SJSA1 (cell line): ENCODE data around the gene NEURL4. TPM values are rescaled to one million over a fixed set of nuclear protein-coding genes. Genes with fewer than 3 reads are reported as not detected.
A peak's percentile ranks its signal among the peaks of the same experiment; 100 is the strongest.
"Not testable (repeated sequence)": the region's sequence is repeated elsewhere in the genome, so short reads cannot be mapped to it uniquely, and the experiment has no call there.

ENCODE experiments used
- DNase-seq, 2 experiments: peaks; one replicate each; pipeline ENCODE4 v3.0.0-alpha.2; 2015 to 2020; ENCODE audit warnings: low spot score in 2 of 2, low read depth in 1 of 2
- H3K27ac ChIP-seq: fragments of 250-450 bp; sonication (Bioruptor Pico); 2 replicates; pipeline ENCODE4 v1.5.1; 2020; ENCODE audit warnings: mild to moderate bottlenecking, moderate library complexity
- H3K27me3 ChIP-seq: fragments of 250-450 bp; sonication (Bioruptor Pico); replicated peaks from 2 replicates; pipeline ENCODE4 v1.5.1; 2020; ENCODE audit warnings: mild to moderate bottlenecking, moderate library complexity
- H3K36me3 ChIP-seq: fragments of 250-450 bp; sonication (Bioruptor Pico); 2 replicates; pipeline ENCODE4 v1.5.1; 2020; ENCODE audit warnings: mild to moderate bottlenecking
- H3K4me1 ChIP-seq: fragments of 250-450 bp; sonication (Bioruptor Pico); replicated peaks from 2 replicates; pipeline ENCODE4 v1.6.1; 2021; ENCODE audit warnings: mild to moderate bottlenecking
- H3K4me3 ChIP-seq: fragments of 250-450 bp; sonication (Bioruptor Pico); 2 replicates; pipeline ENCODE4 v1.5.1; 2020; ENCODE audit warnings: mild to moderate bottlenecking
- H3K9me3 ChIP-seq: fragments of 250-450 bp; sonication (Bioruptor Pico); replicated peaks from 2 replicates; pipeline ENCODE4 v1.5.1; 2020; ENCODE audit warnings: mild to moderate bottlenecking
- total RNA-seq: library from RNA; depleted of rRNA; stranded (reverse); fragments of >200 nt; shearing (Covaris generic); gene quantifications from 2 replicates; pipeline ENCODE4 v1.2.3, GENCODE V29; 2014

NEURL4 gene
- total RNA-seq, 1 experiment from 2014 or later: 8.1 TPM

GRCh38 chr17:7355053-7355452, 25.9 kb upstream of the NEURL4 start, which contains the start of gene TMEM95:
TSS of gene TMEM95 (plus strand) at chr17:7355156. CDS start at chr17:7355205, 49 bp downstream.
- Histone ChIP-seq H3K4me1 (peaks cover 32% of the 10 kb centered on the region), H3K27me3 (no peaks in the 10 kb centered on the region), H3K4me3 (no peak within 1 kb of the TSS), H3K27ac (no peak within 1 kb of the TSS), H3K36me3 (peaks cover 4% of the 10 kb centered on the region), H3K9me3 (no peaks in the 10 kb centered on the region)
- no peak for DNase-seq

DNA sequence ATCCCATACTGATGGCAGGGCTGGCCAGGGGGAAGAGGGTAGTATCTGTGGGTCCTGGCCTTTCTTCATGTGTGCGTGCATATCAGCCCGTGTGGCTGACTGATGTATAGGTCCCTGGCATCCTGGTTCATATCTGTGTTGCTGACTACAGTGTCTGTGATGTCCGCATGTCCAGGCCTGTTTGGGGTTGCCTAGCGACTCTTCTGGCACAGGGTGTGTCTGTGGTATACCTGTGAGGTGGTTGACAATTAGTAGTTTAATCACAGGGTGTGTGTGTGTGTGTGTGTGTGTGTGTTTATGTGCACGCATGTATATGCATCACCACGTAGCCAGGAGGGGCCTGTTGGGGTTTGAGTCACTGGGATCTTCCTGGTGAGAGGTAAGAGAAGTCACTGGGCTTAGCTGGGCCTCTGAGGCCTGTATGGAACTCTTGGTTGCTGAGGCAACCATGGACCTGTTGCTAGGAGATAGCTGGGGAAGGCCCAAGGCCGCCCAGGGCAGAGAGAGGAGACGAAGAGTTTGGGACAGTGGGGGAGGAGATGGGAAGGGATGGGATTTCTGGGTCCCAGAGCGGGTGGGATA, 25.2 kb upstream of the NEURL4 start:
- Histone ChIP-seq H3K27me3 (no peaks in the 10 kb centered on the region), H3K4me3 (no peak overlapping the region), H3K4me1 (peaks cover 39% of the 10 kb centered on the region), H3K9me3 (no peaks in the 10 kb centered on the region), H3K27ac (no peak overlapping the region), H3K36me3 (peaks cover 4% of the 10 kb centered on the region)
- no peak for DNase-seq

- Histone ChIP-seq H3K4me3 (peak overlapping the region; percentile 77), H3K27me3 (no peaks in the 10 kb centered on the region), H3K36me3 (peaks cover 4% of the 10 kb centered on the region), H3K27ac (no peak overlapping the region), H3K4me1 (peaks cover 39% of the 10 kb centered on the region), H3K9me3 (no peaks in the 10 kb centered on the region)
- DNase-seq: no peak
Measured at GRCh38 chr17:7352910-7353635, 23.9 kb upstream of the NEURL4 start.

GRCh38 chr17:7352503-7352889, 23.4 kb upstream of the NEURL4 start:
- Histone ChIP-seq H3K36me3 (peaks cover 4% of the 10 kb centered on the region), H3K27ac (peak overlapping the region; percentile 92), H3K4me3 (peak overlapping the region; percentile 77), H3K4me1 (peaks cover 39% of the 10 kb centered on the region), H3K27me3 (no peaks in the 10 kb centered on the region), H3K9me3 (no peaks in the 10 kb centered on the region)
- DNase-seq: no peak

DNA sequence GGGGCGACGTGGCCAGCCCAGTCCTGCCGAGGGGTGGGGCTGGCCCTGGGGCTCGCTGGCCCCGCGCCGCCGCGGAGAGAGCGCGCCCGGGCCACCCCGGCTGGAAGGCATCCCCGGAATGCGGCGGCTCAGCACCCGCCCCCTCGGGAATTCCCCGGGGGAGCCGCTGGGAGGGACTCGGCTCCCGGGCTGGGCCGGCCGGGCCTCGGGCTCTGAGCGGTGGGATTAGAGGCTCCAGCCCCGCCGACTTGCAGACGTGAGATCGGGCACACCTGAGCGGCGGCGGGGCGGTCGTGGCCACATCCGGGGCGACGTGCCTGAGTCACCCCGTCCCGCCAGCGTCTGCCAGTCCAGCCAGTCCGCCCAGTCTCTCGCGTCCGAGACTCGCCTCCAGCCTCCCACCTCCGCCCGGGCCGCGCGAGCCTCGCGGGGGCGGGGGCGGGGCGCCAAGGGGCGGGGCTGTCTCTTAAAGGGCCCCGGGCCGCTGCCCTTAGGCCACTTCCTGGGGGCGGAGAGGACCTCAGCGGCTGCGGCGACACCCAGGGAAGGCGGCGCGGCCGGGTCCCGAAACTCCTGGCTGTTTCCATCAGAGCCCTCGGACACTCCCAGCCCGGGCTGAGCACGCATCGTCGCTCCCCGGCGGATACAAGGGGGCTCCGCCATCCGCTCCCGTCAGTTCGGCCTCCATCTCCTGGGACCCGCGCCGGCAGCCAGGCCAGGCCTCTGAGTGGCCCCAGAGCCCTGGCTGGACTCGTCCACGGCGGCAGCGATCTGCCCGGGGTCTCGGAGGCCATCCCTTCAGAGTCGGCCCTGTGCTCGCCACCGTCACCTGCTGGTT, 22.7 kb upstream of the NEURL4 start, which contains the start of gene KCTD11:
Gene KCTD11, plus strand, starts transcription at position 498 of the 838 bp plus-strand sequence.
- Histone ChIP-seq H3K27ac (peak within 1 kb of the TSS; percentile 92), H3K27me3 (no peaks in the 10 kb centered on the region), H3K9me3 (no peaks in the 10 kb centered on the region), H3K36me3 (peaks cover 4% of the 10 kb centered on the region), H3K4me3 (peak within 1 kb of the TSS; percentile 77), H3K4me1 (peaks cover 39% of the 10 kb centered on the region)
- peak; percentile 93 to 97 for DNase-seq

- DNase-seq: no peak
- Histone ChIP-seq H3K27me3 (peaks cover 12% of the 10 kb centered on the region), H3K36me3 (peaks cover 4% of the 10 kb centered on the region), H3K4me1 (peaks cover 30% of the 10 kb centered on the region), H3K27ac (no peak overlapping the region), H3K9me3 (no peaks in the 10 kb centered on the region), H3K4me3 (no peak overlapping the region)
Measured at GRCh38 chr17:7348478-7349242, 19.5 kb upstream of the NEURL4 start.

- Histone ChIP-seq H3K4me1 (peaks cover 25% of the 10 kb centered on the region), H3K4me3 (no peak overlapping the region), H3K36me3 (peaks cover 4% of the 10 kb centered on the region), H3K27me3 (peaks cover 20% of the 10 kb centered on the region), H3K9me3 (no peaks in the 10 kb centered on the region), H3K27ac (no peak overlapping the region)
- DNase-seq: no peak
Measured at GRCh38 chr17:7347630-7348477, 18.7 kb upstream of the NEURL4 start.

DNA sequence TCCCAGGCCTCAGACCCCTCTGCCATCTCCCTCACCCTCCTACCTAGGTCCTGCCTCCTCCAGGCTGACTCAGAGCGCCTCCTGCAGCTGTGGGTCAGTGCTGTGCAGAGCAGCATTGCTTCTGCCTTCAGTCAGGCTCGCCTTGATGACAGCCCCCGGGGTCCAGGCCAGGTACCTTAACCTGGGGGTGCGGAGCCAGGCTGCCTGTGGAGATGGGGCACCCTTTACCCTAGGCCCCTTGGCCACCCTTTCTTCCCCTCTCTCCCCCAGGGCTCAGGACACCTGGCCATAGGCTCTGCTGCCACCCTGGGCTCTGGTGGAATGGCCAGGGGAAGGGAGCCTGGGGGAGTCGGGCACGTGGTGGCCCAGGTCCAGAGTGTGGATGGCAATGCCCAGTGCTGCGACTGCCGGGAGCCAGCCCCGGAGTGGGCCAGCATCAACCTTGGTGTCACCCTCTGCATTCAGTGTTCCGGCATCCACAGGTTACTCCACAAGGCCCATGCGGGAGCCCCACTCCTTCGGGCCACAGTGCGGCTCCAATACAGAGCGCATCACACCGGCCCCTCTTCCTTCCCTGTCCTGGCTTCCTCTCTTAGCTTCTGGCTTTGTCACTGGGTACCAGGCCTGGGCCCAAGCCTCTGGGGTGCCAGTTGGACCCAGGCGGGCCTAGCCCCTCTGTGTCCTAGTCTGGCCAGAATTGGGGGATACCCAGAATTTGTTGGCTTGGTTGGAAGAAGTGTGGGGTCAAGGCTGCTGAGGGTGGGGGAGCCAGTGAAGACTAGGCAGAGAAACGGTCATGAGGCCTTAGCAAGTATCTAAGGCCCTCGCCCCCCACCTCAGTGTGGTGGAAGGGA, 17.9 kb upstream of the NEURL4 start:
- H3K36me3 ChIP-seq: peaks cover 4% of the 10 kb centered on the region
- H3K4me3 ChIP-seq: no peak overlapping the region
- H3K27ac ChIP-seq: no peak overlapping the region
- H3K9me3 ChIP-seq: no peaks in the 10 kb centered on the region
- H3K27me3 ChIP-seq: peaks cover 25% of the 10 kb centered on the region
- no peak for DNase-seq
- H3K4me1 ChIP-seq: peaks cover 18% of the 10 kb centered on the region

DNA sequence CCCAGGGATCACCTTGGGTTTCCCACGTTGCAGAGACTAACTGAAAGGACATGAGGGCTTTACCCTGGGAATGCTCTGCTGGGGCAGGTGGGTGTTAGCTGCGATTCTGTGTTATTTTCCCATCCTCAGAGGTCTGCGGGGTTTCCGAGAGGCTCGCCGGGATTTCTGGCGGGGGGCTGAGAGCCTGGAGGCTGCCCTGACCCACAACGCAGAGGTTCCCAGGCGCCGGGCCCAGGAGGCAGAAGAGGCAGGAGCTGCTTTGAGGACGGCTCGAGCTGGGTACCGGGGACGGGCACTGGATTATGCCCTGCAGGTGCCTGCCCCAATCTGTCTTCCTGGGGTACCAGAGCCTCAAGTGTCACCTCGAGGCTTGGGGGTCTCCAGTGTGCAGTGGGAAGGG, 14.1 kb upstream of the NEURL4 start:
- no peaks in the 10 kb centered on the region for H3K36me3 ChIP-seq
- H3K4me1 ChIP-seq: no peaks in the 10 kb centered on the region
- H3K4me3 ChIP-seq: no peak overlapping the region
- peaks cover 59% of the 10 kb centered on the region for H3K27me3 ChIP-seq
- no peak for DNase-seq
- no peaks in the 10 kb centered on the region for H3K9me3 ChIP-seq
- no peak overlapping the region for H3K27ac ChIP-seq

- no peak for DNase-seq
- Histone ChIP-seq H3K27ac (no peak overlapping the region), H3K27me3 (peaks cover 63% of the 10 kb centered on the region), H3K4me1 (no peaks in the 10 kb centered on the region), H3K36me3 (no peaks in the 10 kb centered on the region), H3K9me3 (no peaks in the 10 kb centered on the region), H3K4me3 (no peak overlapping the region)
Measured at GRCh38 chr17:7341842-7342241, 12.7 kb upstream of the NEURL4 start.

- no peaks in the 10 kb centered on the region for H3K9me3 ChIP-seq
- H3K4me1 ChIP-seq: no peaks in the 10 kb centered on the region
- DNase-seq: no peak
- H3K27ac ChIP-seq: no peak overlapping the region
- no peaks in the 10 kb centered on the region for H3K36me3 ChIP-seq
- H3K27me3 ChIP-seq: peaks cover 63% of the 10 kb centered on the region
- H3K4me3 ChIP-seq: no peak overlapping the region
Measured at GRCh38 chr17:7340179-7340578, 11.0 kb upstream of the NEURL4 start.

DNA sequence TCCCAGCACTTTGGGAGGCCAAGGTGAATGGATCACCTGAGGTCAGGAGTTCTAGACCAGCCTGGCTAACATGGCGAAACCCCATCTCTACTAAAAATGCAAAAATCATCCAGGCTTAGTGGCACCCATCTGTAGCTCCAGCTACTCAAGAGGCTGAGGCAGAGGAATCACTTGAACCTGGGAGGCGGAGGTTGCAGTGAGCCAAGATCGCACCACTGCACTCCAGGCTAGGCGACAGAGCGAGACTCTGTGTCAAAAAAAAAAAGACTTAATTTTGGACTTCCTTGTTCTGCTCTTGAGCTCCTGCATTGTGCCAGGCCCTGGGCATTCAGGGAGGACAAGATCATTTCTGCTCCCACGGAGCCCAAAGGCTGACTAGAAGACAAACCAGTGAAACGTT, 8.5 kb upstream of the NEURL4 start:
- H3K27ac ChIP-seq, H3K36me3 ChIP-seq, H3K4me3 ChIP-seq, H3K9me3 ChIP-seq, H3K4me1 ChIP-seq, DNase-seq: not testable (repeated sequence)
- peaks cover 44% of the 10 kb centered on the region for H3K27me3 ChIP-seq
